Smooth muscle cell (in vitro differentiated cells): ENCODE data around the gene KANSL1L. TPM values are rescaled to one million over a fixed set of nuclear protein-coding genes. Genes with fewer than 3 reads are reported as not detected.

Experiments
- DNase-seq: peaks from one replicate; lab custom pipeline; 2025; ENCODE audit not compliant: unreplicated experiment; lab: John Stamatoyannopoulos, UW
- H2AFZ ChIP-seq: fragments of 200-600 bp; sonication (generic); 2 replicates; pipeline ENCODE4 v1.6.0; 2016; ENCODE audit warnings: antibody characterized with exemption, low read depth, mild to moderate bottlenecking
- H3F3A ChIP-seq: fragments of 200-600 bp; sonication (generic); 2 replicates; pipeline ENCODE4 v1.6.0; 2017; ENCODE audit warnings: antibody characterized with exemption, low read depth
- H3K27ac ChIP-seq: fragments of 200-600 bp; sonication (generic); 2 replicates; pipeline ENCODE4 v1.5.1; 2016; ENCODE audit warnings: low read depth, mild to moderate bottlenecking
- H3K27me3 ChIP-seq: fragments of 200-600 bp; sonication (generic); 2 replicates; pipeline ENCODE4 v1.6.1; 2016; ENCODE audit warnings: low read depth, mild to moderate bottlenecking
- H3K36me3 ChIP-seq: fragments of 200-600 bp; sonication (generic); 2 replicates; pipeline ENCODE4 v1.5.1; 2016; ENCODE audit warnings: low read depth
- H3K4me1 ChIP-seq: fragments of 200-600 bp; sonication (generic); 2 replicates; pipeline ENCODE4 v1.5.1; 2016; ENCODE audit warnings: low read depth
- H3K4me2 ChIP-seq: fragments of 200-600 bp; sonication (generic); 2 replicates; pipeline ENCODE4 v1.6.0; 2016; ENCODE audit warnings: mild to moderate bottlenecking
- H3K4me3 ChIP-seq: fragments of 200-600 bp; sonication (generic); 2 replicates; pipeline ENCODE4 v1.5.1; 2016; ENCODE audit warnings: mild to moderate bottlenecking
- H3K79me2 ChIP-seq: fragments of 200-600 bp; sonication (generic); 2 replicates; pipeline ENCODE4 v1.6.0; 2016; ENCODE audit warnings: low read depth, mild to moderate bottlenecking
- H3K9ac ChIP-seq: fragments of 200-600 bp; sonication (generic); 2 replicates; pipeline ENCODE4 v1.6.0; 2016; ENCODE audit warnings: low read depth
- H3K9me3 ChIP-seq: fragments of 200-600 bp; sonication (generic); replicated peaks from 2 replicates; pipeline ENCODE4 v1.5.1; 2016; ENCODE audit warnings: low read depth
- H4K20me1 ChIP-seq: fragments of 200-600 bp; sonication (generic); 2 replicates; pipeline ENCODE4 v1.6.0; 2016; ENCODE audit warnings: low read depth
- WGBS: methylation state at CpG from one replicate; pipeline ENCODE4 v1.1.7; 2016; ENCODE audit warnings: low lambda C conversion rate; 5-methylcytosine and 5-hydroxymethylcytosine counted together
- polyA plus RNA-seq: library from polyadenylated mRNA; unstranded; fragments of >200 nt; fragmentation: Nextera tagmentation; extraction: Ambion mirVana; gene quantifications from 2 replicates; pipeline ENCODE4 v1.2.1, GENCODE V29; 2016
- total RNA-seq: library from RNA; depleted of rRNA; stranded (reverse); fragments of >200 nt; gene quantifications from 2 replicates; pipeline ENCODE4 v1.2.3, GENCODE V29; 2014
- TF ChIP-seq, protein P1 (sequence below): fragments of 200-600 bp; sonication (generic); IDR thresholded peaks from 2 replicates; pipeline ENCODE4 v1.5.1; 2017; ENCODE audit warnings: borderline replicate concordance, mild to moderate bottlenecking, antibody characterized with exemption; ENCODE audit not compliant: insufficient read depth, poor library complexity, severe bottlenecking

The KANSL1L gene
- total and polyA plus RNA-seq, 2 experiments from 2014 or later, result 3.6 to 27.0 TPM

DNA sequence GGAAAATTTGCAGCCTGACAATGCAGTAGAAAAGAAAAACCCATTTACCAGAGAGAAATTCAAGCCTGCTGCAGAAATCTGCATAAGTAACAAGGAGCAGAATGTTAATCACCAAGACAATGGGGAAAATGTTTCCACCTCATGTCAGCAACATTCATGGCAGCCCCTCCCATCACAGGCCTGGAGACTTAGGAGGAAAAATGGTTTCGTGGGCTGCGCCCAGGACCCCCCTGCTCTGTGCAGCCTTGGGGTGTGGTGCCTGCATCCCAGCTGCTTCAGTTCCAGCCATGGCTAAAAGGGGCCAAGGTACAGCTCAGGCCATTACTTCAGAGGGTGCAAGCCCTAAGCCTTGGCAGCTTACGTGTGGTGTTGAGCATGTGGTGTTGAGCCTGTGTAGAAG is 115.4 kb downstream of the KANSL1L start:
- 92% methylated on average over 3 of the region's 3 CpGs for WGBS

DNA sequence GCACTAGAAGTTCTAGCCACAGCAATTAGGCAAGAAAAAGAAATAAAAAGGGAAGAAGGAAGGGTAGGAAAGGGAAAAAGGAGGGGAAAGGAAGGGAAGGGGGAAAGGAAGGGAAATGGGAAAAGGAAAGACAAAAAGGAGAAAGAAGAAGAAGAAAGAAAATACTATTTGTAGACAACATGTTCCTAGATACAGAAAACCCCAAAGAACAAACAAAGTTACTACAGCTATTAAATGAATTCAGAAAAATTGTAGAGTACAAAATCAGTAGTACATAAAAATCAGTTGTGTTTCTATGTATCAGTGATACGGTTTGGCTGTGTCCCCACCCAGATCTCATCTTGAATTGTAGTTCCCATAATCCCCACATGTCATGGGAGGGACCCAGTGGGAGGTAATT is 116.5 kb downstream of the KANSL1L start:
- Histone ChIP-seq H3K79me2 (no peaks in the 10 kb centered on the region), H3K27ac (no peak overlapping the region), H3K27me3 (no peaks in the 10 kb centered on the region), H3K36me3 (no peaks in the 10 kb centered on the region), H3K4me3 (no peak overlapping the region), H3K4me1 (no peaks in the 10 kb centered on the region), H4K20me1 (no peaks in the 10 kb centered on the region), H3K9ac (no peak overlapping the region), H3F3A (no peaks in the 10 kb centered on the region), H2AFZ (no peak overlapping the region), H3K4me2 (no peak overlapping the region), H3K9me3 (peaks cover 3% of the 10 kb centered on the region)
- no peak for DNase-seq
- TF ChIP-seq, protein P1, sequence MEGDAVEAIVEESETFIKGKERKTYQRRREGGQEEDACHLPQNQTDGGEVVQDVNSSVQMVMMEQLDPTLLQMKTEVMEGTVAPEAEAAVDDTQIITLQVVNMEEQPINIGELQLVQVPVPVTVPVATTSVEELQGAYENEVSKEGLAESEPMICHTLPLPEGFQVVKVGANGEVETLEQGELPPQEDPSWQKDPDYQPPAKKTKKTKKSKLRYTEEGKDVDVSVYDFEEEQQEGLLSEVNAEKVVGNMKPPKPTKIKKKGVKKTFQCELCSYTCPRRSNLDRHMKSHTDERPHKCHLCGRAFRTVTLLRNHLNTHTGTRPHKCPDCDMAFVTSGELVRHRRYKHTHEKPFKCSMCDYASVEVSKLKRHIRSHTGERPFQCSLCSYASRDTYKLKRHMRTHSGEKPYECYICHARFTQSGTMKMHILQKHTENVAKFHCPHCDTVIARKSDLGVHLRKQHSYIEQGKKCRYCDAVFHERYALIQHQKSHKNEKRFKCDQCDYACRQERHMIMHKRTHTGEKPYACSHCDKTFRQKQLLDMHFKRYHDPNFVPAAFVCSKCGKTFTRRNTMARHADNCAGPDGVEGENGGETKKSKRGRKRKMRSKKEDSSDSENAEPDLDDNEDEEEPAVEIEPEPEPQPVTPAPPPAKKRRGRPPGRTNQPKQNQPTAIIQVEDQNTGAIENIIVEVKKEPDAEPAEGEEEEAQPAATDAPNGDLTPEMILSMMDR, result no peak
- WGBS, result 100% methylated on average over 1 of the region's 1 CpG

More for the DNA sequence above, 115.4 kb downstream of the KANSL1L start:
- Histone ChIP-seq H3K4me1 (no peaks in the 10 kb centered on the region), H3K4me3 (no peak overlapping the region), H3K4me2 (no peak overlapping the region), H3K27ac (no peak overlapping the region), H3K79me2 (no peaks in the 10 kb centered on the region), H3K27me3 (no peaks in the 10 kb centered on the region), H3K9ac (no peak overlapping the region), H3K36me3 (no peaks in the 10 kb centered on the region), H3F3A (no peaks in the 10 kb centered on the region), H2AFZ (no peak overlapping the region), H4K20me1 (no peaks in the 10 kb centered on the region), H3K9me3 (peaks cover 3% of the 10 kb centered on the region)
- TF ChIP-seq, protein P1, result no peak
- no peak for DNase-seq

DNA sequence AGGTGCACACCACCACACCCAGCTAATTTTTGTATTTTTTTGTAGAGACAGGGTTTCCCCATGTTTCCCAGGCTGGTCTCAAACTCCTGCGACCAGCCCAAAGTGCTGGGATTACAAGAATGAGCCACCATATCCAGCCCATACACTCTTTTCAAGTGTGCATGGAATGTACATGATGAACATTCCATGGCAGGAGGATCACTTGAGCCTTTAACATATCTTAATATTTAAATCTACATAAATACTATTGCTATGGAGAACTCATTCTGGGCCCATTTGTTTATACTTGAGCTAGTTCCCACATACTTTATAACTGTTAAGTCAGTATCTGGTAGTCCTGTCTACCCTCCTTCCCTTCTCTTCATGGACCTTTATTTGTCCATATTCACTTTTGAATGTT is 120.3 kb downstream of the KANSL1L start:
- H4K20me1 ChIP-seq, result no peaks in the 10 kb centered on the region
- H3K27ac ChIP-seq, result no peak overlapping the region
- no peaks in the 10 kb centered on the region for H3K36me3 ChIP-seq
- H3K4me3 ChIP-seq, result no peak overlapping the region
- no peak overlapping the region for H3K4me2 ChIP-seq
- 94% methylated on average over 1 of the region's 1 CpG for WGBS
- no peaks in the 10 kb centered on the region for H3K79me2 ChIP-seq
- H3K9ac ChIP-seq, result no peak overlapping the region
- no peak for DNase-seq
- peaks cover 3% of the 10 kb centered on the region for H3K9me3 ChIP-seq
- no peaks in the 10 kb centered on the region for H3F3A ChIP-seq
- H3K4me1 ChIP-seq, result no peaks in the 10 kb centered on the region
- no peak overlapping the region for H2AFZ ChIP-seq
- H3K27me3 ChIP-seq, result no peaks in the 10 kb centered on the region
- TF ChIP-seq, protein P1, result no peak

DNA sequence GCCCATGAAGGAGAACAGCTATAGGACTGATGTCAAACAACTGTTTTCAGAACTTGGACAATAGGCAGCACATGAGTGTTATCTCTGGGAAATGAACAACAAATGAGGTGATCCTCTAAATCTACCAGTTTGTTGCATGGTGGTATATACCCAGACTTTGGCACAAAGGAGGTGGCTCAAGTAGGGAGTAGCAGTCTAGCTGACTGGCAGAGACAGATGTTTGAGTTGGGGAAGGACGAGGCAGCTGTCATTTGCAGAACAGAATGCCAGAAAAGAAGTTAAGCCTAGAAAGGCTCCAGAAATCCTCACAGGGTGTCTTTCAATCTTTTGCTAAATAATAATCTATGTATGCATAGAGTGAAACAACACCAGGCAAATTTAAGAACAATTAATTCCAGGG is 121.4 kb downstream of the KANSL1L start:
- no peak overlapping the region for H3K4me2 ChIP-seq
- no peaks in the 10 kb centered on the region for H3K27me3 ChIP-seq
- no peak overlapping the region for H2AFZ ChIP-seq
- H3K9me3 ChIP-seq, result peaks cover 3% of the 10 kb centered on the region
- no peak overlapping the region for H3K27ac ChIP-seq
- TF ChIP-seq, protein P1, result no peak
- WGBS, result 93% methylated on average over 1 of the region's 1 CpG
- H3K4me1 ChIP-seq, result no peaks in the 10 kb centered on the region
- no peaks in the 10 kb centered on the region for H4K20me1 ChIP-seq
- H3F3A ChIP-seq, result no peaks in the 10 kb centered on the region
- DNase-seq, result no peak
- H3K4me3 ChIP-seq, result no peak overlapping the region
- H3K79me2 ChIP-seq, result no peaks in the 10 kb centered on the region
- H3K9ac ChIP-seq, result no peak overlapping the region
- H3K36me3 ChIP-seq, result no peaks in the 10 kb centered on the region
